Esophagus squamous epithelium (tissue), 5 donors: Measurements from ENCODE around the gene HPCAL1. TPM values are rescaled to one million over a fixed set of nuclear protein-coding genes. Genes with fewer than 3 reads are reported as not detected.

Source experiments
- DNase-seq: peaks from one replicate; lab custom pipeline; 2025; lab: John Stamatoyannopoulos, UW
- H3K27ac ChIP-seq, 4 donors: fragments of 200-600 bp; sonication (generic); one replicate each; pipeline ENCODE4 v1.5.1; 2016 to 2019; ENCODE audit warnings: mild to moderate bottlenecking in 1 of 4
- H3K27me3 ChIP-seq, 4 donors: fragments of 200-600 bp; sonication (generic); 1 replicate in 3 of 4; 2 replicates in 1 of 4; pipeline versions ENCODE4 v1.5.1 to v1.6.0; 2017 to 2021; ENCODE audit warnings: antibody characterized with exemption in 1 of 4
- H3K36me3 ChIP-seq, 3 donors: fragments of 200-600 bp; sonication (generic); one replicate each; pipeline ENCODE4 v1.5.1; 2016 to 2019
- H3K4me1 ChIP-seq, 3 donors: fragments of 200-600 bp; sonication (generic); one replicate each; pipeline ENCODE4 v1.5.1; 2017 to 2019
- H3K4me3 ChIP-seq, 4 donors: fragments of 200-600 bp; sonication (generic); 1 replicate in 3 of 4; 2 replicates in 1 of 4; pipeline ENCODE4 v1.5.1; 2016 to 2019; ENCODE audit warnings: mild to moderate bottlenecking in 2 of 4, moderate library complexity in 1 of 4
- H3K9me3 ChIP-seq, 3 donors: fragments of 200-600 bp; sonication (generic); one replicate each; pipeline ENCODE4 v1.5.1; 2016 to 2019
- POLR2A ChIP-seq, 4 donors: fragments of 450-650 bp; IDR thresholded peaks; one replicate each; pipeline ENCODE4 v1.6.1; 2017; ENCODE audit warnings: antibody characterized with exemption in 4 of 4, mild to moderate bottlenecking in 4 of 4, moderate library complexity in 3 of 4
- WGBS, 2 donors: methylation state at CpG; one replicate each; pipeline ENCODE4 v1.1.5; 2018; 5-methylcytosine and 5-hydroxymethylcytosine counted together
- intact Hi-C: fragments of 100-400 bp; cut with DNase I; formaldehyde crosslinking; loops from one replicate; pipeline ENCODE4 v1.15.0; 2022
- total RNA-seq, 4 donors: library from RNA; depleted of rRNA; stranded (reverse); fragments of >200 nt; gene quantifications; one replicate each; pipeline ENCODE4 v1.1.0, GENCODE V29; 2016
- TF ChIP-seq, protein P1 (sequence below), 6 experiments: fragments of 450-650 bp in 4 of 6; fragments of 200-600 bp in 2 of 6; sonication (generic) in 2 of 6; IDR thresholded peaks; one replicate each; pipeline ENCODE4 v1.5.1; 2016 to 2019; ENCODE audit warnings: antibody characterized with exemption in 6 of 6, mild to moderate bottlenecking in 4 of 6, moderate library complexity in 4 of 6
- donor health status: DM: yes; HTN: yes; CAD: no.

The HPCAL1 gene
- total RNA-seq, 4 donors from 2014 or later, result 13.2 to 26.4 (median 20.5) TPM

DNA sequence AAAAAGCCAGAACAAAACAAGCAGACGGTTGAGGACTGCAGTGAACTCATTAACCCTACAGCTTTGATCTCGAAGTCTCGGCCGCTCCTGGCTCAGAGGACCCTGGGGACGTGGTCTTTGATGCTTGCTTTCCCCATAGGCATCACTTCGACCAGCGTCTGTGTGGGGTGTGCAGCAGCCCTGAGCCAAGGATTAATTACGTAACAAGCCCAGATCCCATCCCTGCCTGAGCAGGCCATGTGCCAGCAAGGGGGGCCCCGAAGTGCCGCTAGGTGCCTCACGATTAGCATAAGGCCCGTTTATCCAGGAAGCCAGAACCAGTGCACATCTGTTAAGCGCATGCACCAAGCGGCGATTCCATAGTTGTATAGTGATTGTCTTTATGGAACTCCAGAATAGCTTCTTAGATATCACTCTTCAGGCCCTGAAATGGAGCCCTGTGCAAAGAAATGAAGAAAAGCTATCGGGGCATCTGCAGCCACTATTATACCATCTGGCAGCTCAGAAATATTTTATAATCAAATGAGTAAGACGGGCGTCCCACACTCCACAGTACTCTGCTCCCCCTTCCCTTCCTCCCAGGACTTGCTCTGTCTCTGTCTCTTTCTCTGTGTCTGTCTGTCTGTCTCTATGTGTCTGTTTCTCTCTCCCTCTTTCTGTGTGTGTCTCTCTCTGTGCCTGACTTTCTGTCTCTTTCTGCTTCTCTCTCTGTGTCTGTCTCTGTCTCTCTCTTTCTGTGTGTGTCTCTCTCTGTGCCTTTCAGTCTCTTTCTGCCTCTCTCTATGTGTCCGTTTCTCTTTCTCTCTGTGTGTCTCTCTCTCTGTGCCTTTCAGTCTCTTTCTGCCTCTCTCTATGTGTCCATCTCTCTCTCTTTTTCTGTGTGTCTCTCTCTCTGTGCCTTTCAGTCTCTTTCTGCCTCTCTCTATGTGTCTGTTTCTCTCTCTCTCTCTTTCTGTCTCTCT is 41.7 kb downstream of the HPCAL1 start:
- Histone ChIP-seq H3K4me1 (peaks cover 0 to 28% (median 4%) of the 10 kb centered on the region in 3 donors), H3K27ac (no peak overlapping the region), H3K9me3 (no peaks in the 10 kb centered on the region), H3K4me3 (no peak overlapping the region), H3K27me3 (no peaks in the 10 kb centered on the region), H3K36me3 (no peaks in the 10 kb centered on the region)
- DNase-seq, result no peak
- intact Hi-C loops, result no loop called here
- TF ChIP-seq, protein P1, sequence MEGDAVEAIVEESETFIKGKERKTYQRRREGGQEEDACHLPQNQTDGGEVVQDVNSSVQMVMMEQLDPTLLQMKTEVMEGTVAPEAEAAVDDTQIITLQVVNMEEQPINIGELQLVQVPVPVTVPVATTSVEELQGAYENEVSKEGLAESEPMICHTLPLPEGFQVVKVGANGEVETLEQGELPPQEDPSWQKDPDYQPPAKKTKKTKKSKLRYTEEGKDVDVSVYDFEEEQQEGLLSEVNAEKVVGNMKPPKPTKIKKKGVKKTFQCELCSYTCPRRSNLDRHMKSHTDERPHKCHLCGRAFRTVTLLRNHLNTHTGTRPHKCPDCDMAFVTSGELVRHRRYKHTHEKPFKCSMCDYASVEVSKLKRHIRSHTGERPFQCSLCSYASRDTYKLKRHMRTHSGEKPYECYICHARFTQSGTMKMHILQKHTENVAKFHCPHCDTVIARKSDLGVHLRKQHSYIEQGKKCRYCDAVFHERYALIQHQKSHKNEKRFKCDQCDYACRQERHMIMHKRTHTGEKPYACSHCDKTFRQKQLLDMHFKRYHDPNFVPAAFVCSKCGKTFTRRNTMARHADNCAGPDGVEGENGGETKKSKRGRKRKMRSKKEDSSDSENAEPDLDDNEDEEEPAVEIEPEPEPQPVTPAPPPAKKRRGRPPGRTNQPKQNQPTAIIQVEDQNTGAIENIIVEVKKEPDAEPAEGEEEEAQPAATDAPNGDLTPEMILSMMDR (IDR thresholded peaks at IDR 0.05), result no peak
- TF ChIP-seq POLR2A (IDR thresholded peaks at IDR 0.05), result no peak
- WGBS, 2 donors, result 67 to 69% methylated on average over 17 to 18 of the region's 19 CpGs

DNA sequence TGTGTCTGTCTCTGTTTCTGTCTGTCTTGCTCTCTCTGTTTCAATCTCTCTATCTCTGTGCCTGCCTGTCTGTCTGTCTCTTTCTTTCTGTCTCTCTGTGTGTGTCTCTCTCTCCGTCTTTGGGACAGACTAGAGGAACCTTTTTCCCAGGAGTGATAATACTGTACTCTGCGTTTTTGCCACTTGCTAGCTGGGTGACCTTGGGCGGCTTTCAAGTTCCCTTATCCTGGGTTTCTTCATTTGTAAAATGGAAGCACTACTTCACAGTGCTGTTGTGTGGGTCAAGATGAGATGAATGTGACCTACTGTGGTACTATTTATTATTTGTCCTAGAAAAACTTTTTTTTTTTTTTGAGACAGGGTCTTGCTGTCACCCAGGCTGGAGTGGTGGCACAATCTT is 42.4 kb downstream of the HPCAL1 start:
- Histone ChIP-seq H3K27ac (no peak overlapping the region), H3K4me3 (no peak overlapping the region), H3K27me3 (no peaks in the 10 kb centered on the region), H3K4me1 (peaks cover 0 to 28% (median 4%) of the 10 kb centered on the region in 3 donors), H3K36me3 (no peaks in the 10 kb centered on the region), H3K9me3 (no peaks in the 10 kb centered on the region)
- intact Hi-C loops, result no loop called here
- WGBS, 2 donors, result 76 to 92% methylated on average over 3 of the region's 3 CpGs
- no peak for TF ChIP-seq POLR2A (IDR thresholded peaks at IDR 0.05)
- TF ChIP-seq, protein P1 (IDR thresholded peaks at IDR 0.05), result no peak
- no peak for DNase-seq

DNA sequence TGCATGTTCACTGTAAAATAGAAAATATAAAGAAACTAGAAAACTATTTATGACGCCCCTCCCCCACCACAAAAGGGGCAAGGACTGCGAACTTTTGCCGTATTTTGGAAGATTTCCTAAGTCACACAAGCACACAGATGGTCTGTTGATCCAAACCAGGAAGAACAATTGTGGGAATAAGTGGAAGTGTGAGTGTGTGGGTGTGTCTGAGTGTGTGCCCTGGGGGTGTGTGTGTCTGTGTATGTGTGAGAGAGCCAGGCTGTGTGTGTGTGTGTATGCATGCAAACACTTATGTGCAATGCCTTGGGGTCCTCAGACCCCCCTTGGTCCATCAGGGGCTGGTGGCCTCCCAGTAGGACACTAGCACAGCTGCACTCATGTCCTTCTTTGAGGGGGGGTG is 43.1 kb downstream of the HPCAL1 start:
- no peak for TF ChIP-seq POLR2A (IDR thresholded peaks at IDR 0.05)
- TF ChIP-seq, protein P1 (IDR thresholded peaks at IDR 0.05), result no peak
- no peak for DNase-seq
- 47 to 83% methylated on average over 3 of the region's 3 CpGs for WGBS, 2 donors
- no peaks in the 10 kb centered on the region for H3K27me3 ChIP-seq
- no peak overlapping the region for H3K27ac ChIP-seq
- intact Hi-C loops, result no loop called here
- no peaks in the 10 kb centered on the region for H3K9me3 ChIP-seq
- H3K36me3 ChIP-seq, result no peaks in the 10 kb centered on the region
- H3K4me3 ChIP-seq, result no peak overlapping the region
- H3K4me1 ChIP-seq, result peaks cover 0 to 28% (median 4%) of the 10 kb centered on the region in 3 donors

DNA sequence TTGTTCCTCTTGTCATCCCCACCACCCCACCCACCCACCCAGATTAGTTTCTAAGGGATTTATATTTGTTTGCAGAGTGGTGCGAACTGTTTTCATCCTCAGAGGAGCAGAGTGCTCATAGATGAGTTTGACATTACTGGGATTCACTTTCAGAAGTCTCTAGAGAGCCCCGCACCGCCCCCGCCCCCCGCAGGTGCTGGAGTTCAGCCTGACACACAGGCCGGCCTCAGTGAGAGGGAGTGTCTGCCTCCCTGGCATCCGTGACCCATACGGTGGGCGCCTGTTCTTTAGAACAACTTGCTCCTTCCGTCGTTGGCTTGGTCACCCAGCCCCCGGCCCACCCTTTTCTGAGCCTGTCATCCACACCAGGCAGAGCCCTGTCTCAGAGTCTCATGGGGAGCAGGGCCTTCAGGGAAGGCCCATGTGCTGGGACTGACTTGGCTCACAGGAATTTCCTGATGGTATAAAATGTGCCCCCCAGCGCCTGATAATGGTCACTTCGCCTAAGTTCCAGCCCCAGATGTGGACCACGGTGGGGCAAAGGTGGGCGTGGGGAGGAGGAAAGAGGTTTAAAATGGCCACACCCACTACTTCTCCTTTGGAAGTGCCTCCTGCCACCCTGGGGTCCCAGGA is 44.3 kb downstream of the HPCAL1 start:
- H3K27ac ChIP-seq, result no peak overlapping the region

More for the DNA sequence above, 44.3 kb downstream of the HPCAL1 start:
- no peak for DNase-seq
- intact Hi-C loops, result no loop called here
- H3K9me3 ChIP-seq, result no peaks in the 10 kb centered on the region
- H3K4me1 ChIP-seq, result peaks cover 0 to 28% (median 4%) of the 10 kb centered on the region in 3 donors
- H3K27me3 ChIP-seq, result no peaks in the 10 kb centered on the region
- no peaks in the 10 kb centered on the region for H3K36me3 ChIP-seq
- TF ChIP-seq, protein P1 (IDR thresholded peaks at IDR 0.05), result no peak
- TF ChIP-seq POLR2A (IDR thresholded peaks at IDR 0.05), result no peak
- H3K4me3 ChIP-seq, result no peak overlapping the region
- 76 to 100% methylated on average over 3 to 8 of the region's 16 CpGs for WGBS, 2 donors
